Measurements from ENCODE around the gene GRIK4. TPM values are rescaled to one million over a fixed set of nuclear protein-coding genes. Genes with fewer than 3 reads are reported as not detected.

GRIK4 gene
- total and polyA plus RNA-seq, 2 donors (not counting 1 experiment from before 2014, with no cell fraction given) = 0.12 to 0.27 TPM

DNA sequence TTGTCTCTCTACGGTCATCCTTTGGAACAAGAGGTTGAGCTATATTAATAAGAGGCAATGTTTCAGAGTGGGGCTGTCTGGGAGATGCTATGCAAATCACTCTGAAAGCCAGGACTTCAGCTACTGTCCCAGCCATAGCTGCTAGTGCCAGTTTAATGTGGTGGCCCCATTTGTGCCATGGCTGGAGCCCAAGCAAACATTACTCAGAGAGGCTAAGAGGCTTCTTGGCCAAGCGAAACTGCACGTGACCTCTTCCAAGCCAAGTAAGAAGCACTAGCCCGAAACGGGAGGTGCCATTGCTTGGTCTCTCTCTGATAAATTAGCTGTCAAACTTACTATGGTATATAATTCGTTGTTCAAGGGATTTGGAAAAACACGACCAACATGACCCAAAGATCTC, 462.0 kb downstream of the GRIK4 start:
- Mint-ChIP-seq H3K27ac (no peak overlapping the region), H3K9me3 (ENCODE audit: insufficient read depth) (no peaks in the 10 kb centered on the region), H3K4me3 (no peak overlapping the region), H3K4me1 (no peaks in the 10 kb centered on the region), H3K27me3 (peaks cover 30% of the 10 kb centered on the region)
- Histone ChIP-seq H2AFZ (ENCODE audit: insufficient read depth, low read depth, low read length, poor library complexity, severe bottlenecking) (no peak overlapping the region), H3K4me1 (ENCODE audit: control insufficient read depth in 2 of 2, insufficient read depth in 2 of 2, low read length in 2 of 2) (no peaks in the 10 kb centered on the region), H3K79me2 (ENCODE audit: control insufficient read depth, insufficient read depth, low read length) (no peaks in the 10 kb centered on the region), H3K4me2 (replicated peaks; ENCODE audit: low read depth, low read length, poor library complexity, severe bottlenecking) (no peak overlapping the region), H3K9ac (ENCODE audit: low read length) (no peak overlapping the region), H4K20me1 (ENCODE audit: control insufficient read depth, insufficient read depth, low read length, poor library complexity, severe bottlenecking) (no peaks in the 10 kb centered on the region), H3K27me3 (replicated peaks in 1 of 4; ENCODE audit: control extremely low read depth in 1 of 4, control insufficient read depth in 3 of 4, insufficient read depth in 4 of 4, low read length in 3 of 4) (peaks cover 0 to 4% (median 1%) of the 10 kb centered on the region in 4 experiments), H3K27ac (ENCODE audit: low read length in 2 of 2) (no peak overlapping the region), H3K9me3 (ENCODE audit: control extremely low read depth in 1 of 3, control insufficient read depth in 2 of 3, insufficient read depth in 1 of 3, low read length in 2 of 3) (no peaks in the 10 kb centered on the region), H3K36me3 (replicated peaks in 1 of 2; ENCODE audit: control extremely low read depth in 1 of 2, control insufficient read depth in 1 of 2, extremely low read depth in 1 of 2, insufficient read depth in 2 of 2, low read length in 1 of 2) (no peaks in the 10 kb centered on the region), H3K4me3 (ENCODE audit: control extremely low read depth in 1 of 5, extremely low read depth in 1 of 5, insufficient read depth in 1 of 5, low read depth in 2 of 5, low read length in 4 of 5) (no peak overlapping the region)
- TF ChIP-seq EZH2 (IDR thresholded peaks at IDR 0.05; ENCODE audit: borderline replicate concordance, insufficient read depth, low read depth, low read length, poor library complexity, severe bottlenecking) = no peak
- TF ChIP-seq, protein P1, sequence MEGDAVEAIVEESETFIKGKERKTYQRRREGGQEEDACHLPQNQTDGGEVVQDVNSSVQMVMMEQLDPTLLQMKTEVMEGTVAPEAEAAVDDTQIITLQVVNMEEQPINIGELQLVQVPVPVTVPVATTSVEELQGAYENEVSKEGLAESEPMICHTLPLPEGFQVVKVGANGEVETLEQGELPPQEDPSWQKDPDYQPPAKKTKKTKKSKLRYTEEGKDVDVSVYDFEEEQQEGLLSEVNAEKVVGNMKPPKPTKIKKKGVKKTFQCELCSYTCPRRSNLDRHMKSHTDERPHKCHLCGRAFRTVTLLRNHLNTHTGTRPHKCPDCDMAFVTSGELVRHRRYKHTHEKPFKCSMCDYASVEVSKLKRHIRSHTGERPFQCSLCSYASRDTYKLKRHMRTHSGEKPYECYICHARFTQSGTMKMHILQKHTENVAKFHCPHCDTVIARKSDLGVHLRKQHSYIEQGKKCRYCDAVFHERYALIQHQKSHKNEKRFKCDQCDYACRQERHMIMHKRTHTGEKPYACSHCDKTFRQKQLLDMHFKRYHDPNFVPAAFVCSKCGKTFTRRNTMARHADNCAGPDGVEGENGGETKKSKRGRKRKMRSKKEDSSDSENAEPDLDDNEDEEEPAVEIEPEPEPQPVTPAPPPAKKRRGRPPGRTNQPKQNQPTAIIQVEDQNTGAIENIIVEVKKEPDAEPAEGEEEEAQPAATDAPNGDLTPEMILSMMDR (IDR thresholded peaks at IDR 0.05) = no peak
- WGBS (ENCODE audit: insufficient coverage) = 88% methylated on average over 1 of the region's 7 CpGs
- CTCF ChIA-PET = no interaction called here
- DNase-seq (no peak), ATAC-seq (ENCODE audit: low read depth) (no peak)
- intact Hi-C loops (cut with micrococcal nuclease) = no loop called here
- POLR2A ChIA-PET = no interaction called here

DNA sequence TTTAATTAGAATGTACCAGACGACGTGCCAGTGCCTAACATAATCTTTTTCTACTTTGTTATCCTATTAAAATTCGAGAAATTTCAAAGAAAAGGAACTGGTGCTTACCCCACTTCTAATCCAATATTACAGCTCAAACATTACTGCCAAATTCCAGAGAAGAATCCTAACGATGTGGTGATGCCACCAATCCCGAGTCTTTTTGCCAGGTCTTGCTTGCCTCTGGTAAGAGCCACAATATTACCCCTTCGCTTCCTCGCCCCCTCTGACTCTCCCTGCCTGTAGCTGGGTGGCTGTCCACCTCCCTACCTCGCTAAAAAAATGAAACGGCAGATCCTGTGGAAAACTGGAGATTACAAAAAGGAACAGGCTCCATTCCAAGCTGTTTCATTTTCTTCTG, 462.9 kb downstream of the GRIK4 start:
- Mint-ChIP-seq H3K27ac (no peak overlapping the region), H3K4me3 (no peak overlapping the region), H3K9me3 (ENCODE audit: insufficient read depth) (no peaks in the 10 kb centered on the region), H3K4me1 (no peaks in the 10 kb centered on the region), H3K27me3 (peaks cover 27% of the 10 kb centered on the region)
- no peak overlapping the region for H3K27ac ChIP-seq (ENCODE audit: low read length in 2 of 2)
- no peak overlapping the region for H3K4me3 ChIP-seq (ENCODE audit: control extremely low read depth in 1 of 5, extremely low read depth in 1 of 5, insufficient read depth in 1 of 5, low read depth in 2 of 5, low read length in 4 of 5)
- no peaks in the 10 kb centered on the region for H4K20me1 ChIP-seq (ENCODE audit: control insufficient read depth, insufficient read depth, low read length, poor library complexity, severe bottlenecking)
- no peaks in the 10 kb centered on the region for H3K9me3 ChIP-seq (ENCODE audit: control extremely low read depth in 1 of 3, control insufficient read depth in 2 of 3, insufficient read depth in 1 of 3, low read length in 2 of 3)
- no peak overlapping the region for H2AFZ ChIP-seq (ENCODE audit: insufficient read depth, low read depth, low read length, poor library complexity, severe bottlenecking)
- intact Hi-C loops (cut with micrococcal nuclease) = no loop called here
- 48% methylated on average over 4 of the region's 9 CpGs for WGBS (ENCODE audit: insufficient coverage)
- no peaks in the 10 kb centered on the region for H3K79me2 ChIP-seq (ENCODE audit: control insufficient read depth, insufficient read depth, low read length)
- ATAC-seq (ENCODE audit: low read depth) (no peak), DNase-seq (no peak)
- H3K36me3 ChIP-seq (replicated peaks in 1 of 2; ENCODE audit: control extremely low read depth in 1 of 2, control insufficient read depth in 1 of 2, extremely low read depth in 1 of 2, insufficient read depth in 2 of 2, low read length in 1 of 2) = no peaks in the 10 kb centered on the region
- H3K9ac ChIP-seq (ENCODE audit: low read length) = no peak overlapping the region
- H3K27me3 ChIP-seq (replicated peaks in 1 of 4; ENCODE audit: control extremely low read depth in 1 of 4, control insufficient read depth in 3 of 4, insufficient read depth in 4 of 4, low read length in 3 of 4) = peaks cover 0 to 4% (median 1%) of the 10 kb centered on the region in 4 experiments
- no peak overlapping the region for H3K4me2 ChIP-seq (replicated peaks; ENCODE audit: low read depth, low read length, poor library complexity, severe bottlenecking)
- no peaks in the 10 kb centered on the region for H3K4me1 ChIP-seq (ENCODE audit: control insufficient read depth in 2 of 2, insufficient read depth in 2 of 2, low read length in 2 of 2)
- ChIA-PET CTCF (no interaction called here), POLR2A (no interaction called here)
- TF ChIP-seq, protein P1 (IDR thresholded peaks at IDR 0.05) = no peak
- no peak for TF ChIP-seq EZH2 (IDR thresholded peaks at IDR 0.05; ENCODE audit: borderline replicate concordance, insufficient read depth, low read depth, low read length, poor library complexity, severe bottlenecking)
